ENCODE data around the gene C19orf67.

Gene C19orf67

DNA sequence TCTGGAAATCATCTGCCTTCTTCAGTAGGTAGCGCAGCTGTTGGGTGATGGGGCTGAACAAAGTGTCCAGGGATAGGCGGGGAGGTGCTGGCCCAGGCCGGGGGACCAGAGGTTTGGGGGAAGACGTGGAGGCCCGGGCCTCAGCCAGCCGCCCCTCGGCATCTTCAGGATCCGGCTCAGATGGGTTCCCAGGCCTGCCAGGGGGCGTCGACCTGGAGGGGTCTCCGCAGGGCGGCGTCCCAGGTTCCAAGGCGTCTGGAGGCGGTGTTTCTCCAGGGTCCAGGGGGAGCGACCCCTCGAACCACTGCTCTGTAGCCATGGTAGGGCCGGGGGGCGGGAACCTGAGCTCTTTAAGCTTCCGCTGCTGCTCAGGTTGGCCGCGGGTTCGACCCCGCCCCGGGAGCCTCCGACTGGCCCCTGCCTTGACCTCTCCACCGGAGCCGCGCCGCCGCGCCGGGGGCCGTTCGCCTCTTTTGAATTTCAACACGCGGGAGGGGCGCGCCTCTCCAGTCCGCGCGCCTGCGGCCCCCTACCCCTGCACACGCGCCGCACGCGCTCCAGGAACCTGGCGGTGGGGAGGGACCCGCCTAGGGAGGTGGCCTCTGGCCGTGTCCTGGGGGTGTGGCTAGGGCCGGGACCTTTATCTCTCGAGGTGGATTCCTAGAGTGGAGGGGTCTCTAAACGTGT is at the start of gene C19orf67:
Gene C19orf67, minus strand, starts transcription at position 475 of the 687 bp plus-strand sequence. Its CDS starts 156 bp downstream, at position 319.
- no peak for DNase-seq

GRCh38 chr19:14135355-14135754 is 49.8 kb upstream of the C19orf67 start:
- DNase-seq, result no peak

DNA sequence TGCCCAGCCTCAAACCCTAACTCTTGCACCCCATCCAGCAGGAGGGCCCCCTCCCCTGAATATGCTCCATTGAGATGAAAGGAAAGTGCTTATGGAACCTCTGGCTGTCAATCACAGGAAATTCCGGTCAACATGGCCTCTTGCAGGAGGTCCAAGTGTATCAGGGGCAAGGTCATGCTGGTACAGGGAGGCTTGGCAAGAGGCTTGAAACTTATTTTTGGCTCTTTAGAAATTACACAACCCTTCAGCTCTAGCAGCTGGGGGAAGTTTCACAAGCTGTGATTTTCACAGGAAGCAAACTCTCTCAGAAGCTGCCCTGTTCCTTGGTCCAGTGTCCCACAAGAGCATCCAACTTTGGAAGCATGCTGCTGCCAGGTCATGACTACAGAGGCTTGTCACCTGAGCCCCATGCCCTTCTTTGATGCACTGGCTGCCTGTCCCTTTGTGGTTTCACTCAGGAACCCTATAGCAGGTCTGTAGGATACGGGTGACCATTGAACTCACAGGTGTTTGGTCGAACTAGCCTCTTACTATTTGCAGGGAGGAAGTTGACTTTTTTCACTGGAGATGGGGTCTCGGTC is 42.4 kb upstream of the C19orf67 start:
- DNase-seq, result no peak

GRCh38 chr19:14127176-14127575 is 41.6 kb upstream of the C19orf67 start:
- DNase-seq, result no peak

DNA sequence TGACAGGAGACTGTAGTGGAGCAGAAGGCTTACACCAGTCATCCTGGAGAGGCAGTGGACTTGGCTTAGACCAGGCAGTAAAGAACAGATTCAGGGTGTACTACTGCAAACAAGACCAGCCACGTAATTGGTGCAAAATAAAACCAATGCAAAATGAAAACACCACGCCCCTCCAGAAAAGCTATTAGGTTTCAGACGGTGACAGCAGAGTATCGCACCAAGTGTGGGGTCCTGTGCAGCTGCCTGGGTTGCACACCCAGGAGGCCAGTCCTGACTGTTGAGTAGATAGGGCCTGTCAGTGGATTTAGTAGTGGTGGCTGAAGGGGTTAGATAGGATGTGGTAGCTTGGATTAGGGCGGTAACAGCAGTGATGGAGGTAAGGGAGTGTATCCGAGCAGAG is 37.3 kb upstream of the C19orf67 start:
- no peak for DNase-seq

DNA sequence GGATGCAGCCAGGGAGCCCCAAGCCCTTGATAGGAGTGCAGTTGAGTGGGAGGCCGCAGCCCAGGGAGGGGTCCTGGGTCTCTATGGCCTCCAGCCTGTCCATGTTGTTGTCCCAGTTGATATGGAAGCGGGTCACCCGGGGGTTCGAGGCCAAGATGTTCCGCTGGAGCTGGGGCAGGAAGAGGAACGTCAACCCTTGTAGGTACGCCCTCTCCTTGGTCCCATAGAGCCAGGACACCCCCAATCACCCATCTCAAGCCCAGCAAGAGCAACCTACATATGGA is 34.9 kb upstream of the C19orf67 start:
- no peak for DNase-seq

DNA sequence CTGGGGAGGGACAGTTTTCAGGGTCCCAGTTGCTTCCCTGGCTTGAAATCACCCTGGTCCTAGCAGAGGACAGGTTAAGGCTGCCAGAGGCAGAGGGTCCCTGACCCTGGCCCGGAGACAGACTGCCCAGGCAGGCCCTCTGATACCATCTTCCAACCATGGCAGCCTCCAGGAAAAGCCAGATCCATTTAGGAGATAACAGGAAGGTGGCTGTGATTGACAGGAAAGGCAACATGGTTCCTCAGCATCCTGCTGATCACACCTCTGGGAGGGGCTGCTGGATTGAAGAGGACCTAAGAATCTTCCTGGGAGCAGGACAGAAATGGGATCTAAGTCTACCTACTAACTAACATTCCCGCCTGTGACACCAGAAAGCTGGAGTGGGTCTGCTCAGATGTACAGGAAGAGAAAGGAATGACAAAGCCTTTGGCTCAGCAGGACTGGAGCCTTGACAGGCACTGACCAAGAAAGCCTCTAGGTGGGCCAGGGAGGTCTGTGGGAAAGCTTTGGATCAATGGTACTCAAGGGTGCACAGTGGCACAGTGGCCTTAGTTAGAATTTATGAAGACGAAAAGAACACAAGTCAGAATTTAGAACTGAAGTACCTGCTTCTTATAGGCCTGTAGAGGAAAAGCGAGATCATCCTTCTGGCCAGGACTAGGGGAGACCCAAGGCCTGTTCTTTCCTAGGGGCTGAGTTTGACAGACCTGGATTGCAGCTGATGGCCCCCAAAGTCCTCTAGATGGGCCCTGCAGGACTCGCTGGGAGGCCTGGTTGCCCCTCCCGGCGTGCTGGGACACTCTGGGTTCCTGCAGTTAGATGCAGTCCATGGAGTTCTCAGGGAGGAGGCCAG is 34.3 kb upstream of the C19orf67 start:
- DNase-seq, result no peak

DNA sequence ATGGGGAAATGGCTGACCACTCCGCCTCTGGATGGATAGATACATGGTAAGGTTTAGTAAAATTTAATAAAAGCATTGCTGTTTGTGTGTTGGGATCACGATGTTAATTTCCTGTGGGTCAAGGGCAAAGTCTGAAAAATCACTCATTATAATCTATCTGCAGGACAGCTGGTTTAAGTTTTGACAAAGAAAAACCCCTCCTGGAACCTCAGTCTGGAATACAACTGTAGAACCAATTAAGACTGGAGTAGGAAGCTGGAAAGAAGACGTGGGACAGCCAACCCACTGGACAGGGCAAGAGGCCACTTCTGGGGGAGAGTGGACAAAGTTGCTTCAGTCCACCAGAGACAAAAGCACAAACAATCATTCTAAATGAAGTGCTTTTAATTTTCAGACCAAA is 33.6 kb upstream of the C19orf67 start:
- no peak for DNase-seq

GRCh38 chr19:14118165-14119051 is 32.8 kb upstream of the C19orf67 start:
- peak; percentile 64 for DNase-seq

DNA sequence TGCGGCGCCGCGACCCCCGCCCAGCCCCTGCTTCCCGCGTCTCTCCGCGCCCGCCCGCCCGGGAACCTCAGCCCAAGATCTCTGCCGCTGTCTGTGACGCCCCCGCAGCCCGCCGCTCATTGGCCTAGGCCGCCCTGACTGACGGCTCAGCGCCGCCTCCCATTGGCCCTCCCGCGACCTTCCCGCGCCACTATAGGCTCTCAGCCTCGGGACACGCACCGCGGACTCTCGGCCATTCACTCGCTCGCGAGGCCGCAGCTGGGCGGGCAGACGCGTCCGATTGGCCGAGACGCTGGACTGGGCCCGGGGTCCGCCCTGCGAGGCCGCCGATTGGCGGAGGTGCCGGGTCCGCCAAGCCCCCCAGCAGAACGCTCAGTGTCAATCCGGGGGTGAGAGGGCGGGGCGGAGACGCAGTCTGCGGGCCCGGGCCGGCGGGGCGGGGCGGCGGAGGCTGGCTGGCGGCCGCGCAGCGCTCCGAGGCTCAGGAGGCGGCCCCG is 32.1 kb upstream of the C19orf67 start, which contains the start of gene PRKACA:
Gene PRKACA, minus strand, starts transcription at position 95 of the 497 bp plus-strand sequence. CDS start 215 bp downstream, outside the sequence.
- DNase-seq, result peak; percentile 99

- no peak for DNase-seq
These were observed 31.5 kb upstream of the C19orf67 start for GRCh38 chr19:14116918-14117578.

GRCh38 chr19:14116525-14116917 is 30.9 kb upstream of the C19orf67 start:
- DNase-seq, result no peak

- DNase-seq, result no peak
These were observed 30.2 kb upstream of the C19orf67 start for GRCh38 chr19:14115756-14116155.

GRCh38 chr19:14114854-14115253 is 29.3 kb upstream of the C19orf67 start:
- peak; percentile 58 for DNase-seq

- DNase-seq, result no peak
These were observed 28.9 kb upstream of the C19orf67 start for GRCh38 chr19:14114439-14114838.

GRCh38 chr19:14113762-14114414 is 28.3 kb upstream of the C19orf67 start:
- DNase-seq, result peak; percentile 48

- no peak for DNase-seq
These were observed 27.3 kb upstream of the C19orf67 start for GRCh38 chr19:14112809-14113385.

DNA sequence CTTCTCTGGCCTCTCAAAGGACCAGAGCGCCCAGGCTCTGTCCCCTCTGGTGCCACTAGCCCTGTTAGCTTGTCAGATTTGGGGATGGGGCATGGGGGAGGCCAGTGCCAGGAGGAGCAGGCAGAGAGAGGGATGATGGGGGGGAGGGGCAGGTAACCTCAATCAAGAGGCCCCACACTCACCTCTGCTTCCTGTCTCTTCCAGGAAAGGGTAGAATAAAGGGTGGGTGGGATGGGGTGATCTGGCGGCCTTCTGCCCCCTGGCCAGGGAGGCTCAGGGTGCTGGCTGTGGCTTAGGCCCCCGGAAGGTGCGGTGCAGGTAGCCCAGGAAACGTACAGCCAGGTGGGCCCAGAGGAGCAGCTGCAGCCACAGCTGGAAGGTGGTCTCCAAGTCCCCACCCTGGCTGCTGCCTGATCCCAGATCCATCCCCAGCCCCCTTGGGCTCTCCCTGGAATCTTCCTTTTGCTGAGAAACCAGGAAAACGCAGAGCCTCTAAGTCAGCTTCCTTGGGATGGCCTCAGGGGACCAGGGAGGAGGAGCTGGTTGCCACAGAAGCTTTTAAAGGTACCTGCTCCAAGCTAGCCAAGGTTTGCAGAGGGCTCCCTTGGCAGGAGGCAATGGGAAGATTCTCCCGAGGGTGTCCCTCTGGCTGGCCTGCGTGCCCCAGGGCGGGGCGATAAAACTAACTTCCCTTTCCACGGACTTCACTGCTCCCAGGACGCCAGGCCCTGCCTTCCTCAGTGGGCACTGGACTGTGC is 26.6 kb upstream of the C19orf67 start:
- no peak for DNase-seq

DNA sequence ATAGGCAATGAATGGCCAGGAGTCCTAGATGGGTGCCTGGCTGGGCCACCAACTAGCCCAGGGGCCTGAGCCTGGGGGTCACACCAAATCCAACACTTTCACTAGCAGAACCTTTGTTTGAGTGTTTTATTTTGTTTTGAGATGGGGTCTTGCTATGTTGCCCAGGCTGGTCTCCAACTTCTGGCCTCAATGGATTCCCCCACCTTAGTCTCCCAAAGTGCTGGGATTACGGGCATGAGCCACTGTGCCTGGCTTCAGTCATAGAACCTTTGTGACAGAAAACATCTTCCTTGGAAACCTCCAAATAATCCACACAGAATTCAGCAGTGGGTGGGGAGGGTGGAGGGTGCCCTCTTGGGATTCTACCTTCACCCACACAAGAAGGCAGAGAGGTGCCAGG is 25.9 kb upstream of the C19orf67 start:
- DNase-seq, result no peak

DNA sequence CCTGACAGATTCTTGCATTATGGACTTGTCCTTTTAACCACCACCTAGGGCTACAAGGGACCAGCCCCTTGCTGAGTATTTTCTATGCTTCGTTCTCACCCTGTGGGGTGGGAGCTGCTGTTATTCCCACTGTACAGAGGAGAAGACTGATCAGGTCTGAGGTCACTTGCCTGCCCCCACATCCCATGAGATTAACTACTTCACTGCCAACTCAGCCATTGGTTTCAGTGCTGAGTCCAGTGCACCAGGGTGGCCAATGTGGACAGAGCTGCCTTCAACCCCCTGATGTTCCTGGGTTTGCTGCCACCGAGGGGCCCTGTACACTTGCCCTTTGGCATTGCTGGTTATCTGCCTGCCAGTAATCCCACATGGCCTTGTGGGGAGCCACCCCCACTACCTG is 25.1 kb upstream of the C19orf67 start:
- DNase-seq, result no peak
